Memory B cell (primary cell): Measurements from ENCODE around the gene CNNM2.
"Not testable (repeated sequence)": the region's sequence is repeated elsewhere in the genome, so short reads cannot be mapped to it uniquely, and the experiment has no call there.

Experiments used
- ATAC-seq: fragments of 150-1000 bp; cut with Tn5 transposase; 2 replicates; pipeline ENCODE4 v1.10.0; 2021; ENCODE audit warnings: low read depth, mild to moderate bottlenecking, moderate library complexity
- DNase-seq, 2 donors: peaks; one replicate each; pipeline ENCODE4 v3.0.0; 2022; ENCODE audit warnings: low spot score in 2 of 2
- H3K27ac Mint-ChIP-seq: one replicate; pipeline ENCODE4 v1.8.0; 2022; ENCODE audit warnings: mild to moderate bottlenecking, moderate library complexity, mixed read lengths
- H3K27me3 Mint-ChIP-seq: one replicate; pipeline ENCODE4 v1.8.0; 2022; ENCODE audit warnings: mixed read lengths
- H3K36me3 Mint-ChIP-seq: one replicate; pipeline ENCODE4 v1.8.0; 2022; ENCODE audit warnings: mild to moderate bottlenecking, mixed read lengths
- H3K4me1 Mint-ChIP-seq: one replicate; pipeline ENCODE4 v1.8.0; 2022; ENCODE audit warnings: mixed read lengths
- H3K4me3 Mint-ChIP-seq: one replicate; pipeline ENCODE4 v1.8.0; 2022; ENCODE audit warnings: mild to moderate bottlenecking, moderate library complexity, mixed read lengths
- H3K9me3 Mint-ChIP-seq: one replicate; pipeline ENCODE4 v1.8.0; 2022; ENCODE audit warnings: mixed read lengths

CNNM2 gene

DNA sequence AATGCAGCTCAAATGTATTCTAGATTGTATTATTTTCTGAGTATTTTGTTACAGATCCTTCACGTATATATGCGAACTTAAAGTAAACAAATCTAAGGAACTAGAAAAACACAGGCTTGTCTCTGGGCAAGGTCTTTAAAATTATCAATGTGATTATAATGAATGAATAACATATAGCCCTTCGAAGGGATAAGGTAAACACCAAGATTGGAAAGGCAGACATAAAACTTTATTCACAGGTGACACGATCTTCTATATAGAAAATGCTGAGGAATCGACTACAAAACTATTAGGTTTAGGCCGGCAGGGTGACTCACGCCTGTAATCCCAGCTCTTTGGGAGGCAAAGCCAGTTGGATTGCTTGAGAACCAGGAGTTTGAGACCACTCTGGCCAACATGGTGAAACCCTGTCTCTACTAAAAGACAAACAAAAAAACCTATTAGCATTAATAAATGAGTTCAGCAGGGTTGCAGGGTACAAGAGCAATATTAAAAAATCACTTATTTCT, 80.4 kb downstream of the CNNM2 start:
- Mint-ChIP-seq H3K4me3 (no peak overlapping the region), H3K27me3 (no peaks in the 10 kb centered on the region), H3K36me3 (peaks cover 4% of the 10 kb centered on the region), H3K27ac (no peak overlapping the region), H3K4me1 (peaks cover 11% of the 10 kb centered on the region), H3K9me3 (peaks cover 3% of the 10 kb centered on the region)
- ATAC-seq = no peak
- no peak for DNase-seq

- H3K36me3 Mint-ChIP-seq, DNase-seq, H3K4me3 Mint-ChIP-seq, H3K27me3 Mint-ChIP-seq, H3K27ac Mint-ChIP-seq, H3K9me3 Mint-ChIP-seq, ATAC-seq: not testable (repeated sequence)
- peaks cover 11% of the 10 kb centered on the region for H3K4me1 Mint-ChIP-seq
These were observed 82.0 kb downstream of the CNNM2 start for GRCh38 chr10:103000050-103000449.

- Mint-ChIP-seq H3K27ac (no peak overlapping the region), H3K4me1 (peaks cover 3% of the 10 kb centered on the region), H3K36me3 (peaks cover 15% of the 10 kb centered on the region), H3K27me3 (no peaks in the 10 kb centered on the region), H3K4me3 (no peak overlapping the region), H3K9me3 (peaks cover 2% of the 10 kb centered on the region)
- DNase-seq (no peak), ATAC-seq (no peak)
These were observed 88.9 kb downstream of the CNNM2 start for GRCh38 chr10:103007017-103007416.

GRCh38 chr10:103013416-103013815, 95.3 kb downstream of the CNNM2 start:
- DNase-seq (no peak), ATAC-seq (no peak)
- Mint-ChIP-seq H3K4me3 (no peak overlapping the region), H3K27me3 (no peaks in the 10 kb centered on the region), H3K9me3 (no peaks in the 10 kb centered on the region), H3K27ac (no peak overlapping the region), H3K4me1 (peaks cover 8% of the 10 kb centered on the region), H3K36me3 (peaks cover 5% of the 10 kb centered on the region)

- Mint-ChIP-seq H3K9me3 (no peaks in the 10 kb centered on the region), H3K27me3 (no peaks in the 10 kb centered on the region), H3K4me3 (no peak overlapping the region), H3K36me3 (peaks cover 9% of the 10 kb centered on the region), H3K27ac (no peak overlapping the region), H3K4me1 (peaks cover 4% of the 10 kb centered on the region)
- ATAC-seq (no peak), DNase-seq (no peak)
These were observed 101.3 kb downstream of the CNNM2 start for GRCh38 chr10:103019425-103019824.

- DNase-seq (no peak), ATAC-seq (no peak)
- no peaks in the 10 kb centered on the region for H3K27me3 Mint-ChIP-seq
These were observed 103.2 kb downstream of the CNNM2 start for GRCh38 chr10:103021150-103021899.

GRCh38 chr10:103021900-103022293, 103.8 kb downstream of the CNNM2 start:
- no peak overlapping the region for H3K27ac Mint-ChIP-seq
- no peaks in the 10 kb centered on the region for H3K27me3 Mint-ChIP-seq
- no peaks in the 10 kb centered on the region for H3K9me3 Mint-ChIP-seq
- no peak for ATAC-seq
- DNase-seq = no peak
- no peak overlapping the region for H3K4me3 Mint-ChIP-seq
- H3K36me3 Mint-ChIP-seq = peaks cover 16% of the 10 kb centered on the region
- peaks cover 4% of the 10 kb centered on the region for H3K4me1 Mint-ChIP-seq

More at GRCh38 chr10:103021150-103021899, 103.2 kb downstream of the CNNM2 start:
- Mint-ChIP-seq H3K36me3 (peaks cover 14% of the 10 kb centered on the region), H3K9me3 (no peaks in the 10 kb centered on the region), H3K27ac (no peak overlapping the region), H3K4me1 (peaks cover 4% of the 10 kb centered on the region), H3K4me3 (no peak overlapping the region)

- Mint-ChIP-seq H3K9me3 (no peaks in the 10 kb centered on the region), H3K27me3 (no peaks in the 10 kb centered on the region), H3K36me3 (peaks cover 20% of the 10 kb centered on the region), H3K4me1 (no peaks in the 10 kb centered on the region), H3K4me3 (no peak overlapping the region), H3K27ac (no peak overlapping the region)
- no peak for DNase-seq
- ATAC-seq = no peak
These were observed 107.6 kb downstream of the CNNM2 start for GRCh38 chr10:103025696-103026095.

GRCh38 chr10:103038570-103038969, 120.5 kb downstream of the CNNM2 start:
- Mint-ChIP-seq H3K27ac (no peak overlapping the region), H3K9me3 (no peaks in the 10 kb centered on the region), H3K4me3 (no peak overlapping the region), H3K36me3 (no peaks in the 10 kb centered on the region), H3K4me1 (peaks cover 14% of the 10 kb centered on the region), H3K27me3 (no peaks in the 10 kb centered on the region)
- ATAC-seq (no peak), DNase-seq (no peak)

GRCh38 chr10:103040418-103040817, 122.3 kb downstream of the CNNM2 start:
- no peak overlapping the region for H3K4me3 Mint-ChIP-seq
- no peaks in the 10 kb centered on the region for H3K9me3 Mint-ChIP-seq
- H3K4me1 Mint-ChIP-seq = peaks cover 14% of the 10 kb centered on the region
- peaks cover 2% of the 10 kb centered on the region for H3K36me3 Mint-ChIP-seq
- no peaks in the 10 kb centered on the region for H3K27me3 Mint-ChIP-seq
- ATAC-seq = no peak
- DNase-seq = no peak
- no peak overlapping the region for H3K27ac Mint-ChIP-seq

- Mint-ChIP-seq H3K36me3 (peaks cover 2% of the 10 kb centered on the region), H3K27ac (no peak overlapping the region), H3K4me1 (peaks cover 14% of the 10 kb centered on the region), H3K4me3 (no peak overlapping the region), H3K9me3 (no peaks in the 10 kb centered on the region), H3K27me3 (no peaks in the 10 kb centered on the region)
- ATAC-seq (no peak), DNase-seq (no peak)
These were observed 123.3 kb downstream of the CNNM2 start for GRCh38 chr10:103041391-103041790.

DNA sequence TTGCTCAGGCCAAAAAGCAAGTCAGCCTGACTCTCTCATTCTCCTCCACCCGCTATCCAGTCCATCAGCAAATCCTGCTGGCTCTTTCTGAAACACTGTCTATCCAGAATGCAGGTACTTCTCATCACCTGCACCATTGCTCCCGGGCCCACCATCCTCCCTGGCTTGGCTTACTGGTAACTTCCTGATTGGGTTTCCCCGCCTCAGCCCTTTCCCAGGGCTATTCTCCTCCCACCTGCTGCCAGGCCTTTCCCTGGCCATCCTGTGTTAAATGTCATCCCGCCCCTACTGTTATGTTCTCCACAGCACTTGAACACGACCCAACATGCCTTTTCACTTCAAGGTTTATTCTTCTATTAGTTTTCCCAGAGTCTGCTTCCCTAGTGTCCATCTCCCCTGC, 124.0 kb downstream of the CNNM2 start:
- no peak overlapping the region for H3K4me3 Mint-ChIP-seq
- no peak for ATAC-seq
- peaks cover 3% of the 10 kb centered on the region for H3K36me3 Mint-ChIP-seq
- H3K27me3 Mint-ChIP-seq = no peaks in the 10 kb centered on the region
- H3K27ac Mint-ChIP-seq = no peak overlapping the region
- DNase-seq = no peak
- H3K4me1 Mint-ChIP-seq = peaks cover 14% of the 10 kb centered on the region
- no peaks in the 10 kb centered on the region for H3K9me3 Mint-ChIP-seq

- Mint-ChIP-seq H3K27ac (no peak overlapping the region), H3K27me3 (no peaks in the 10 kb centered on the region), H3K4me3 (no peak overlapping the region), H3K4me1 (peaks cover 14% of the 10 kb centered on the region), H3K36me3 (peaks cover 4% of the 10 kb centered on the region), H3K9me3 (no peaks in the 10 kb centered on the region)
- ATAC-seq (no peak), DNase-seq (no peak)
These were observed 124.8 kb downstream of the CNNM2 start for GRCh38 chr10:103042908-103043307.

GRCh38 chr10:103044942-103045489, 126.9 kb downstream of the CNNM2 start:
- DNase-seq (no peak), ATAC-seq (no peak)
- peaks cover 8% of the 10 kb centered on the region for H3K36me3 Mint-ChIP-seq
- H3K4me1 Mint-ChIP-seq = peaks cover 14% of the 10 kb centered on the region
- H3K27me3 Mint-ChIP-seq = no peaks in the 10 kb centered on the region
- no peaks in the 10 kb centered on the region for H3K9me3 Mint-ChIP-seq
- H3K27ac Mint-ChIP-seq = no peak overlapping the region
- H3K4me3 Mint-ChIP-seq = no peak overlapping the region

- peaks cover 10% of the 10 kb centered on the region for H3K36me3 Mint-ChIP-seq
- H3K9me3 Mint-ChIP-seq = no peaks in the 10 kb centered on the region
These were observed 127.9 kb downstream of the CNNM2 start for GRCh38 chr10:103045961-103046360.

More at GRCh38 chr10:103045961-103046360, 127.9 kb downstream of the CNNM2 start:
- Mint-ChIP-seq H3K27ac (no peak overlapping the region), H3K4me1 (peaks cover 11% of the 10 kb centered on the region), H3K4me3 (no peak overlapping the region), H3K27me3 (no peaks in the 10 kb centered on the region)
- no peak for DNase-seq
- no peak for ATAC-seq
